DOHH2 (cell line): ENCODE results near the gene TEX2.

Source experiments
- H3F3A ChIP-seq: fragments of 200-600 bp; sonication (generic), shearing (Covaris generic); 2 replicates; pipeline ENCODE4 v1.6.0; 2016; ENCODE audit warnings: antibody characterized with exemption, mild to moderate bottlenecking; ENCODE audit not compliant: control insufficient read depth, insufficient read depth
- H3K27ac ChIP-seq: fragments of 200-600 bp; sonication (generic); 2 replicates; pipeline ENCODE4 v1.5.1; 2014; ENCODE audit warnings: low read depth, mild to moderate bottlenecking, low read length, moderate library complexity
- H3K27me3 ChIP-seq: fragments of 200-600 bp; sonication (generic); 2 replicates; pipeline ENCODE4 v1.6.1; 2014; ENCODE audit warnings: mild to moderate bottlenecking, low read length, mixed read lengths; ENCODE audit not compliant: control insufficient read depth
- H3K36me3 ChIP-seq: fragments of 200-600 bp; sonication (generic); 2 replicates; pipeline ENCODE4 v1.6.1; 2014; ENCODE audit warnings: mild to moderate bottlenecking, low read length, moderate library complexity, mixed read lengths; ENCODE audit not compliant: control insufficient read depth
- H3K4me1 ChIP-seq: fragments of 200-600 bp; sonication (generic); 2 replicates; pipeline ENCODE4 v1.6.1; 2014; ENCODE audit warnings: mild to moderate bottlenecking, low read length, mixed read lengths; ENCODE audit not compliant: control insufficient read depth
- H3K4me2 ChIP-seq: fragments of 200-600 bp; sonication (generic); 2 replicates; pipeline ENCODE4 v1.6.0; 2014; ENCODE audit warnings: mild to moderate bottlenecking, low read length, moderate library complexity
- H3K4me3 ChIP-seq: fragments of 200-600 bp; sonication (generic); 2 replicates; pipeline ENCODE4 v1.5.1; 2014; ENCODE audit warnings: mild to moderate bottlenecking, low read length, mixed read lengths
- H3K79me2 ChIP-seq: fragments of 200-600 bp; sonication (generic); 2 replicates; pipeline ENCODE4 v1.6.1; 2014; ENCODE audit warnings: mild to moderate bottlenecking, low read length, mixed read lengths; ENCODE audit not compliant: control insufficient read depth
- H3K9me2 ChIP-seq: fragments of 200-600 bp; sonication (generic); replicated peaks from 2 replicates; pipeline ENCODE4 v1.6.1; 2014; ENCODE audit warnings: mild to moderate bottlenecking, low read length, mixed read lengths; ENCODE audit not compliant: control insufficient read depth
- H3K9me3 ChIP-seq: fragments of 200-600 bp; sonication (generic); 2 replicates; pipeline ENCODE4 v1.6.1; 2014; ENCODE audit warnings: antibody characterized with exemption, low read length, mixed read lengths; ENCODE audit not compliant: control insufficient read depth, insufficient read depth
- H4K20me1 ChIP-seq: fragments of 200-600 bp; sonication (generic); 2 replicates; pipeline ENCODE4 v1.6.0; 2014; ENCODE audit warnings: low read depth, mild to moderate bottlenecking, antibody characterized with exemption, low read length, moderate library complexity; ENCODE audit not compliant: control insufficient read depth, insufficient read depth
- EZH2phosphoT487 ChIP-seq: fragments of 200-600 bp; sonication (generic); IDR thresholded peaks from 2 replicates; pipeline ENCODE4 v1.6.1; 2017; ENCODE audit warnings: borderline replicate concordance, mild to moderate bottlenecking, antibody characterized with exemption, low read length, moderate library complexity, mixed read lengths
- TF ChIP-seq, protein P1 (sequence below): fragments of 200-600 bp; sonication (generic); IDR thresholded peaks from one replicate; pipeline ENCODE4 v1.5.1; 2014; ENCODE audit warnings: antibody characterized with exemption, mild to moderate bottlenecking, low read depth, low read length; ENCODE audit not compliant: poor library complexity, severe bottlenecking

TEX2 gene

GRCh38 chr17:64250233-64250835 lies 12.7 kb downstream of the TEX2 start:
- H3K27me3 ChIP-seq: no peaks in the 10 kb centered on the region
- no peak overlapping the region for H3K27ac ChIP-seq
- no peaks in the 10 kb centered on the region for H3K9me3 ChIP-seq
- no peak for TF ChIP-seq EZH2phosphoT487
- TF ChIP-seq, protein P1, sequence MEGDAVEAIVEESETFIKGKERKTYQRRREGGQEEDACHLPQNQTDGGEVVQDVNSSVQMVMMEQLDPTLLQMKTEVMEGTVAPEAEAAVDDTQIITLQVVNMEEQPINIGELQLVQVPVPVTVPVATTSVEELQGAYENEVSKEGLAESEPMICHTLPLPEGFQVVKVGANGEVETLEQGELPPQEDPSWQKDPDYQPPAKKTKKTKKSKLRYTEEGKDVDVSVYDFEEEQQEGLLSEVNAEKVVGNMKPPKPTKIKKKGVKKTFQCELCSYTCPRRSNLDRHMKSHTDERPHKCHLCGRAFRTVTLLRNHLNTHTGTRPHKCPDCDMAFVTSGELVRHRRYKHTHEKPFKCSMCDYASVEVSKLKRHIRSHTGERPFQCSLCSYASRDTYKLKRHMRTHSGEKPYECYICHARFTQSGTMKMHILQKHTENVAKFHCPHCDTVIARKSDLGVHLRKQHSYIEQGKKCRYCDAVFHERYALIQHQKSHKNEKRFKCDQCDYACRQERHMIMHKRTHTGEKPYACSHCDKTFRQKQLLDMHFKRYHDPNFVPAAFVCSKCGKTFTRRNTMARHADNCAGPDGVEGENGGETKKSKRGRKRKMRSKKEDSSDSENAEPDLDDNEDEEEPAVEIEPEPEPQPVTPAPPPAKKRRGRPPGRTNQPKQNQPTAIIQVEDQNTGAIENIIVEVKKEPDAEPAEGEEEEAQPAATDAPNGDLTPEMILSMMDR: no peak
- no peaks in the 10 kb centered on the region for H3K36me3 ChIP-seq
- H3K4me2 ChIP-seq: no peak overlapping the region
- H3F3A ChIP-seq: no peaks in the 10 kb centered on the region
- H3K4me1 ChIP-seq: no peaks in the 10 kb centered on the region
- peaks cover 4% of the 10 kb centered on the region for H3K79me2 ChIP-seq
- H3K4me3 ChIP-seq: no peak overlapping the region
- no peaks in the 10 kb centered on the region for H3K9me2 ChIP-seq
- H4K20me1 ChIP-seq: no peaks in the 10 kb centered on the region

GRCh38 chr17:64247836-64248235 lies 15.2 kb downstream of the TEX2 start:
- Histone ChIP-seq H3K9me3 (no peaks in the 10 kb centered on the region), H3K4me1 (no peaks in the 10 kb centered on the region), H3K36me3 (no peaks in the 10 kb centered on the region), H3K27me3 (no peaks in the 10 kb centered on the region), H3F3A (no peaks in the 10 kb centered on the region), H3K4me2 (no peak overlapping the region), H3K79me2 (peaks cover 7% of the 10 kb centered on the region), H3K4me3 (no peak overlapping the region), H3K27ac (no peak overlapping the region), H4K20me1 (no peaks in the 10 kb centered on the region), H3K9me2 (no peaks in the 10 kb centered on the region)
- no peak for TF ChIP-seq EZH2phosphoT487

GRCh38 chr17:64245218-64246145 lies 17.6 kb downstream of the TEX2 start:
- H3K9me3 ChIP-seq: no peaks in the 10 kb centered on the region
- no peaks in the 10 kb centered on the region for H3K27me3 ChIP-seq
- no peak for TF ChIP-seq EZH2phosphoT487
- TF ChIP-seq, protein P1: no peak
- no peak overlapping the region for H3K27ac ChIP-seq
- H3K79me2 ChIP-seq: peaks cover 3% of the 10 kb centered on the region
- no peaks in the 10 kb centered on the region for H3K4me1 ChIP-seq
- no peaks in the 10 kb centered on the region for H3F3A ChIP-seq
- H3K36me3 ChIP-seq: no peaks in the 10 kb centered on the region
- H3K9me2 ChIP-seq: no peaks in the 10 kb centered on the region
- no peak overlapping the region for H3K4me3 ChIP-seq
- H3K4me2 ChIP-seq: no peak overlapping the region
- no peaks in the 10 kb centered on the region for H4K20me1 ChIP-seq

DNA sequence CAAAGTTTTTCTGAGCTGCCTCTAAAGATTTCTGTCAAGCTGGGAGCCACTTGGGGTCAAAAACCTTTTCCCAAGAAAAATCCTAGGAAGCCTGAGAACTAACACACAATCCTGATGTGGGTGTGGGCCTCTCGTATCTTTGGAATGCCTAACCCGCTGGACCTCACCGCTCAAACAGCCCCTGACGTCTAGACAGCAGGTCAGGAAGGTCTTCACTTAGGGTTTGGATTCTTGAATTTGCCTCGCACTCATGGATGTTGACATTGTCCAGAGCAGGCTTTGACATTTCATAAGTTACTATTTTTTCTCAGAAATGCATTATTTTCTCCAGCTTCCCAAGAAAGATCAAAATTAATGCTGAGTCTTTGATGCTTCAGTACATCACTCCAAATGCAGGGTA lies 18.9 kb downstream of the TEX2 start:
- Histone ChIP-seq H3F3A (no peaks in the 10 kb centered on the region), H3K9me2 (no peaks in the 10 kb centered on the region), H4K20me1 (no peaks in the 10 kb centered on the region), H3K4me3 (no peak overlapping the region), H3K4me1 (no peaks in the 10 kb centered on the region), H3K79me2 (0 out of 2 replicates have a peak, but pooled peaks cover 3% of the 10 kb centered on the region), H3K9me3 (no peaks in the 10 kb centered on the region), H3K4me2 (no peak overlapping the region), H3K27me3 (no peaks in the 10 kb centered on the region), H3K36me3 (no peaks in the 10 kb centered on the region), H3K27ac (no peak overlapping the region)
- TF ChIP-seq EZH2phosphoT487: no peak
- TF ChIP-seq, protein P1: no peak
